DND-41 (cell line): ENCODE measurements around the gene ACACA.

Source experiments
- ATAC-seq: fragments of 200-7000 bp; cut with Tn5 transposase; 3 replicates; pipeline ENCODE4 v1.9.1; 2021; ENCODE audit warnings: low read depth; ENCODE audit not compliant: insufficient read depth
- DNase-seq: peaks from one replicate; pipeline ENCODE4 v3.0.0-alpha.2; 2020
- H2AFZ ChIP-seq: 2 replicates; pipeline ENCODE4 v1.6.0; 2012; ENCODE audit warnings: low read depth, low read length
- H3K27ac ChIP-seq: 2 replicates; pipeline ENCODE4 v1.5.1; 2012; ENCODE audit warnings: low read length, inconsistent platforms
- H3K27me3 ChIP-seq: fragments of 200-600 bp; sonication (generic); 2 replicates; pipeline ENCODE4 v1.6.0; 2012; ENCODE audit warnings: low read length, mild to moderate bottlenecking, inconsistent platforms; ENCODE audit not compliant: insufficient read depth, poor library complexity
- H3K36me3 ChIP-seq: 2 replicates; pipeline ENCODE4 v1.5.1; 2012; ENCODE audit warnings: low read length, inconsistent platforms; ENCODE audit not compliant: insufficient read depth
- H3K4me1 ChIP-seq: 2 replicates; pipeline ENCODE4 v1.5.1; 2012; ENCODE audit warnings: mild to moderate bottlenecking, low read length; ENCODE audit not compliant: insufficient read depth
- H3K4me2 ChIP-seq: 2 replicates; pipeline ENCODE4 v1.6.0; 2012; ENCODE audit warnings: mild to moderate bottlenecking, moderate library complexity, low read length, inconsistent platforms; ENCODE audit not compliant: insufficient read depth
- H3K4me3 ChIP-seq, 2 experiments: fragments of 200-600 bp in 1 of 2; shearing (Covaris generic) in 1 of 2; 2 replicates each; pipeline ENCODE4 v1.5.1; 2012 to 2016; ENCODE audit warnings: inconsistent platforms in 2 of 2, low read length in 2 of 2, mild to moderate bottlenecking in 2 of 2, low read depth in 1 of 2, moderate library complexity in 1 of 2
- H3K79me2 ChIP-seq: 2 replicates; pipeline ENCODE4 v1.6.0; 2012; ENCODE audit warnings: low read length, inconsistent platforms; ENCODE audit not compliant: insufficient read depth
- H3K9ac ChIP-seq: 2 replicates; pipeline ENCODE4 v1.6.0; 2012; ENCODE audit warnings: low read depth, mild to moderate bottlenecking, inconsistent platforms, low read length, moderate library complexity
- H3K9me3 ChIP-seq: 2 replicates; pipeline ENCODE4 v1.5.1; 2012; ENCODE audit warnings: low read length, moderate library complexity, mild to moderate bottlenecking, inconsistent platforms; ENCODE audit not compliant: insufficient read depth, severe bottlenecking
- H4K20me1 ChIP-seq: 2 replicates; pipeline ENCODE4 v1.6.0; 2012; ENCODE audit warnings: low read length; ENCODE audit not compliant: insufficient read depth
- EZH2 ChIP-seq: IDR thresholded peaks from 3 replicates; pipeline ENCODE4 v1.6.1; 2012; ENCODE audit warnings: borderline replicate concordance, low read depth, mild to moderate bottlenecking, moderate library complexity, low read length, inconsistent platforms; ENCODE audit not compliant: severe bottlenecking
- TF ChIP-seq, protein P1 (sequence below): IDR thresholded peaks from 2 replicates; pipeline ENCODE4 v1.5.1; 2012; ENCODE audit warnings: borderline replicate concordance, low read length, moderate library complexity, mild to moderate bottlenecking; ENCODE audit not compliant: poor library complexity, severe bottlenecking; ENCODE audit errors: extremely low read depth

Gene ACACA

DNA sequence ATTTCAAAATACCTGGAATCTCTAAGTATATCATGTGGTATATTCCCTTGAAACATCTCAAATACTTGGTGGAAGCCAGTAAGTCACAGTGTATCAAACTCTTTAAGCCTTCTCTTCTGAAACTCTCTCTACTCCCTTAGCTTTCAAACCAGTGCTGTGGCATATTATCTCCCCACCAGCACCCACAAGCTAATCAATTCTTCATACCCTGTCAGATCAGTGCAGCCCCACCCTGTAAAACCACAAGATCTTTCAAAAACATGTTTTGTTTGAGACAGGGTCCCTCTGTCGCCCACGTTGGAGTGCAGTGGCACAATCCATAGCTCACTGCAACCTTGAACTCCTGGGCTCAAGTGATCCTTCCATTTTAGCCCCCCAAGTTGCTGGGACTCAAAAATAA lies 122.4 kb downstream of the ACACA start:
- no peak for TF ChIP-seq EZH2
- TF ChIP-seq, protein P1, sequence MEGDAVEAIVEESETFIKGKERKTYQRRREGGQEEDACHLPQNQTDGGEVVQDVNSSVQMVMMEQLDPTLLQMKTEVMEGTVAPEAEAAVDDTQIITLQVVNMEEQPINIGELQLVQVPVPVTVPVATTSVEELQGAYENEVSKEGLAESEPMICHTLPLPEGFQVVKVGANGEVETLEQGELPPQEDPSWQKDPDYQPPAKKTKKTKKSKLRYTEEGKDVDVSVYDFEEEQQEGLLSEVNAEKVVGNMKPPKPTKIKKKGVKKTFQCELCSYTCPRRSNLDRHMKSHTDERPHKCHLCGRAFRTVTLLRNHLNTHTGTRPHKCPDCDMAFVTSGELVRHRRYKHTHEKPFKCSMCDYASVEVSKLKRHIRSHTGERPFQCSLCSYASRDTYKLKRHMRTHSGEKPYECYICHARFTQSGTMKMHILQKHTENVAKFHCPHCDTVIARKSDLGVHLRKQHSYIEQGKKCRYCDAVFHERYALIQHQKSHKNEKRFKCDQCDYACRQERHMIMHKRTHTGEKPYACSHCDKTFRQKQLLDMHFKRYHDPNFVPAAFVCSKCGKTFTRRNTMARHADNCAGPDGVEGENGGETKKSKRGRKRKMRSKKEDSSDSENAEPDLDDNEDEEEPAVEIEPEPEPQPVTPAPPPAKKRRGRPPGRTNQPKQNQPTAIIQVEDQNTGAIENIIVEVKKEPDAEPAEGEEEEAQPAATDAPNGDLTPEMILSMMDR: no peak
- peaks cover 35% of the 10 kb centered on the region for H3K36me3 ChIP-seq

DNA sequence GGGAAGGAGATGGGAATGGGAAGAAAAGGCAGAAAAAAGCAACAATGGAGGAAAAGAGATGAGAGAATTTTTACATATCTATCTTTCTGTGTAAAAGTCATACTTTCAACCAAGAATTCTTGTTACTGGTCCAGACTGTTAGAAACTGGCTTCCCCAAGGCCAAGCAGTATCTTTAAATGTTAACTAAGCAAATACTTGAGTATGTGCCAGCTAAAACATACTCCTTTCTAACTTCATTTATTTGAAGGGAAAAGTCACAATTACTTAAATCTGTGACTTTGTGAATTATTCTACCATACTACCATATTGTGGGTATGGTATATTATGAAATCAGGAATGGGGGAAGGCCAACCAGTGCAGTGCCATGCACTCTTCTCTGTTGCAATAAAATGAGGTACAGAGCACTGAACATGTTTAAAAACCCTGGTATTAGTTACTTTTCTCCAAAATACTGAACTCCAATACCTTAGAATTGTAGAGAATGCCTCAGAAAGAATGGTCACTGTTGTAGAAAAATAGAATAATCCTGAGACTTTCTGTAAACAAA lies 123.1 kb downstream of the ACACA start:
- no peak overlapping the region for H2AFZ ChIP-seq
- no peak overlapping the region for H3K4me3 ChIP-seq
- H3K27me3 ChIP-seq: no peaks in the 10 kb centered on the region
- H3K79me2 ChIP-seq: no peaks in the 10 kb centered on the region
- no peak overlapping the region for H3K9ac ChIP-seq
- H4K20me1 ChIP-seq: no peaks in the 10 kb centered on the region
- H3K27ac ChIP-seq: no peak overlapping the region
- DNase-seq (no peak), ATAC-seq (no peak)
- H3K4me1 ChIP-seq: no peaks in the 10 kb centered on the region
- H3K9me3 ChIP-seq: no peaks in the 10 kb centered on the region
- no peak overlapping the region for H3K4me2 ChIP-seq
- TF ChIP-seq, protein P1: no peak
- TF ChIP-seq EZH2: no peak
- H3K36me3 ChIP-seq: peaks cover 35% of the 10 kb centered on the region

More for the DNA sequence above, 122.4 kb downstream of the ACACA start:
- no peak overlapping the region for H3K4me2 ChIP-seq
- no peak for DNase-seq
- H3K4me3 ChIP-seq: no peak overlapping the region
- no peak for ATAC-seq
- H3K79me2 ChIP-seq: no peaks in the 10 kb centered on the region
- H3K4me1 ChIP-seq: no peaks in the 10 kb centered on the region
- H3K27me3 ChIP-seq: no peaks in the 10 kb centered on the region
- no peaks in the 10 kb centered on the region for H4K20me1 ChIP-seq
- no peaks in the 10 kb centered on the region for H3K9me3 ChIP-seq
- no peak overlapping the region for H3K27ac ChIP-seq
- no peak overlapping the region for H2AFZ ChIP-seq
- no peak overlapping the region for H3K9ac ChIP-seq

DNA sequence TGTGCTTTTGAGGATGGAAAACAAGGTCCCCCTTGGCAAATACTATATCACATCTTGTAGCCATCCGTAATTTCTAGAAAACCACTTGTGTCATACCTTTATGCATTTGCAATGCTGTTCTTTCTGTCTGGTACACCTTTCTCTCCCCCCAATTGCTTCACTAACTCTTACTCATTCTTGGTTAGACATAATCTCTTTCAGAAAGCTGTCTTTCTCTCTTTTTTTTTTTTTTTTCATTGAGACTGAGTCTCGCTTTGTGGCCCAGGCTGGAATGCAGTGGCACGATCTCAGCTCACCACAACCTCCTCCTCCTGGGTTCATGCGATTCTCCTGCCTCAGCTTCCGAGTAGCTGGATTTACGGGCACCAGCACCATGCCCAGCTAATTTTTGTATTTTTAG lies 125.8 kb downstream of the ACACA start:
- DNase-seq (no peak), ATAC-seq (no peak)
- Histone ChIP-seq H3K79me2 (no peaks in the 10 kb centered on the region), H3K4me3 (no peak overlapping the region), H3K27me3 (no peaks in the 10 kb centered on the region), H3K27ac (no peak overlapping the region), H3K9ac (no peak overlapping the region), H2AFZ (no peak overlapping the region), H3K4me1 (no peaks in the 10 kb centered on the region), H4K20me1 (no peaks in the 10 kb centered on the region), H3K9me3 (no peaks in the 10 kb centered on the region), H3K36me3 (peaks cover 58% of the 10 kb centered on the region), H3K4me2 (no peak overlapping the region)
- TF ChIP-seq EZH2: no peak
- TF ChIP-seq, protein P1: no peak

DNA sequence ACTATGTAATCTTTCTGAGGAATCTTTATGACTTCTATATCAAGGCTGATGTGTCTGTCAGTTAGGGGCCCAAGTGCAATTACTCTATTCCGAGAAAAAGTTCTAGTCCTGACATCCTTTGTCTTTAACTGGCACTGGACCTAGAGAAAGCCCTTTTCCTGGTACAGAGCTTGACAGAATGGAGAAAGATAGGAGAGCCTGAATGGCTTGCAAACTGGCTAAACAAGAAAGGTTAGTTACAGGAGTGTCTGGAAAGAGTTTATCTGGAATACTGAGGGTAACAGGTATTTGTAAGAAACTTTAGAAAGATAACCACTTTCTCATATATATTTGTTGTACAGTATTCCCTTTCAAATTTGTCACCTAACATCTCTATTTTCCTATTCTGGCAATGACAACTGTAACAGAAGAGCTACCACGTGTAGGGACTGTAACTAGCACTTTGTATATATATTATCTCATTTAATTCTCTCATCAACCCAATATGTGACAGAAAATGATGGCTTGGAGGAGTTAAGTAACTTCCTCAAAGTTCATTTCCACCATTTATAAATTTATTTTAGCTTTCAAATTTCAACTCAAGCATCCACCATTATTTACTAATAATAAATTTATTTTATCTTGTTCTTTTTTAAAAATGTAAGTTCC lies 128.3 kb downstream of the ACACA start:
- H3K4me3 ChIP-seq: no peak overlapping the region
- ATAC-seq: no peak
- no peak overlapping the region for H2AFZ ChIP-seq
- no peak overlapping the region for H3K9ac ChIP-seq
- TF ChIP-seq, protein P1: no peak
- no peak for TF ChIP-seq EZH2
- H4K20me1 ChIP-seq: no peaks in the 10 kb centered on the region
- no peak for DNase-seq
- H3K36me3 ChIP-seq: peaks cover 70% of the 10 kb centered on the region
- H3K9me3 ChIP-seq: no peaks in the 10 kb centered on the region
- H3K79me2 ChIP-seq: no peaks in the 10 kb centered on the region
- no peak overlapping the region for H3K4me2 ChIP-seq
- no peaks in the 10 kb centered on the region for H3K4me1 ChIP-seq
- H3K27ac ChIP-seq: no peak overlapping the region
- H3K27me3 ChIP-seq: no peaks in the 10 kb centered on the region
